ENCODE results near the gene DAB2. TPM values are rescaled to one million over a fixed set of nuclear protein-coding genes. Genes with fewer than 3 reads are reported as not detected.

The DAB2 gene
- total RNA-seq, 1 experiment from 2014 or later: 2.3 TPM

DNA sequence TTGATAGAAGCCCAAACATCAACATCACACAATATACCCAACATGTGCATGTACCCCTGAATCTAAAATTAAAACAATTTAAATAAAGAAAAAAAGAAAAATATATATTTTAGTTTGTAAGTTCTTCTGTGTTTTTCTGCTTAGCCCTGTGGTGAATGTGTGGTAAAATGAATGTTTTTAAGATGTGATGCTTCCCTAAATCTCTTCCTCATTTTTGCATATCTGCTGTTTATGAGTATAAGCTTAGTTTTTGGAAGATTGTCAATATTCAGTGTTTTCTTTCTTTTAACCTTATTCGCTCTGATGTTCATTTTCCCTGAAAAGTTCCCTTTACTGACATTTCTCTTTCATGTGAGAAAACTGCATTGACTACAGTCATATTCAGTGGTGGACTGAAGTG, 44.4 kb upstream of the DAB2 start:
- Histone ChIP-seq H2BK15ac (ENCODE audit: low read depth, low read length) (no peak overlapping the region), H3K4me1 (ENCODE audit: insufficient read depth, low read length) (no peaks in the 10 kb centered on the region), H2AFZ (ENCODE audit: low read length) (no peak overlapping the region), H3K79me1 (ENCODE audit: insufficient read depth, low read depth, low read length, poor library complexity, severe bottlenecking) (no peaks in the 10 kb centered on the region), H3K14ac (ENCODE audit: insufficient read depth, low read length) (no peak overlapping the region), H2BK12ac (ENCODE audit: insufficient read length, low read depth, low read length) (no peak overlapping the region), H2BK5ac (ENCODE audit: insufficient read length, low read length) (no peak overlapping the region), H3K27me3 (ENCODE audit: insufficient read depth, low read length) (no peaks in the 10 kb centered on the region; the same call in 1 of the 2 replicates), H3K9ac (ENCODE audit: extremely low read depth, insufficient read length, low read length) (no peak overlapping the region), H3K9me3 (ENCODE audit: control insufficient read depth, low read depth, low read length) (no peaks in the 10 kb centered on the region), H2AK5ac (ENCODE audit: insufficient read length, low read length) (no peak overlapping the region), H3K23ac (ENCODE audit: insufficient read length, low read depth, low read length) (no peak overlapping the region), H4K91ac (ENCODE audit: insufficient read length, low read depth, low read length) (no peak overlapping the region), H3K79me2 (ENCODE audit: insufficient read depth, low read length) (no peaks in the 10 kb centered on the region), H3K18ac (ENCODE audit: insufficient read length, low read depth, low read length) (no peak overlapping the region), H3K27ac (ENCODE audit: insufficient read length, low read depth, low read length) (no peak overlapping the region), H4K20me1 (ENCODE audit: control insufficient read depth, insufficient read depth, insufficient read length) (no peaks in the 10 kb centered on the region), H3T11ph (ENCODE audit: low read length) (no peak overlapping the region), H3K4ac (ENCODE audit: low read depth, low read length) (no peak overlapping the region), H4K8ac (replicated peaks; ENCODE audit: insufficient read length, low read depth, low read length) (no peak overlapping the region), H2BK120ac (ENCODE audit: low read depth, low read length, poor library complexity, severe bottlenecking) (no peak overlapping the region), H3K56ac (ENCODE audit: insufficient read length, low read depth, low read length) (no peak overlapping the region), H2BK20ac (ENCODE audit: low read depth, low read length, poor library complexity, severe bottlenecking) (no peak overlapping the region), H3K23me2 (ENCODE audit: insufficient read length, low read depth, low read length, poor library complexity, severe bottlenecking) (no peaks in the 10 kb centered on the region), H4K5ac (ENCODE audit: insufficient read length, low read depth, low read length) (no peak overlapping the region), H3K4me2 (ENCODE audit: insufficient read depth, insufficient read length, low read length) (no peak overlapping the region)
- H3K27ac Mint-ChIP-seq: no peak overlapping the region
- H3K27me3 Mint-ChIP-seq (ENCODE audit: low read depth): peaks cover 7% of the 10 kb centered on the region
- H3K4me3 Mint-ChIP-seq: no peak overlapping the region
- no peaks in the 10 kb centered on the region for H3K4me1 Mint-ChIP-seq
- H3K9me3 Mint-ChIP-seq: no peaks in the 10 kb centered on the region
- no peak for DNase-seq
- TF ChIP-seq, protein P1, sequence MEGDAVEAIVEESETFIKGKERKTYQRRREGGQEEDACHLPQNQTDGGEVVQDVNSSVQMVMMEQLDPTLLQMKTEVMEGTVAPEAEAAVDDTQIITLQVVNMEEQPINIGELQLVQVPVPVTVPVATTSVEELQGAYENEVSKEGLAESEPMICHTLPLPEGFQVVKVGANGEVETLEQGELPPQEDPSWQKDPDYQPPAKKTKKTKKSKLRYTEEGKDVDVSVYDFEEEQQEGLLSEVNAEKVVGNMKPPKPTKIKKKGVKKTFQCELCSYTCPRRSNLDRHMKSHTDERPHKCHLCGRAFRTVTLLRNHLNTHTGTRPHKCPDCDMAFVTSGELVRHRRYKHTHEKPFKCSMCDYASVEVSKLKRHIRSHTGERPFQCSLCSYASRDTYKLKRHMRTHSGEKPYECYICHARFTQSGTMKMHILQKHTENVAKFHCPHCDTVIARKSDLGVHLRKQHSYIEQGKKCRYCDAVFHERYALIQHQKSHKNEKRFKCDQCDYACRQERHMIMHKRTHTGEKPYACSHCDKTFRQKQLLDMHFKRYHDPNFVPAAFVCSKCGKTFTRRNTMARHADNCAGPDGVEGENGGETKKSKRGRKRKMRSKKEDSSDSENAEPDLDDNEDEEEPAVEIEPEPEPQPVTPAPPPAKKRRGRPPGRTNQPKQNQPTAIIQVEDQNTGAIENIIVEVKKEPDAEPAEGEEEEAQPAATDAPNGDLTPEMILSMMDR (conservative IDR thresholded peaks at IDR 0.05): no peak
- no peaks in the 10 kb centered on the region for H3K36me3 Mint-ChIP-seq (ENCODE audit: insufficient read depth in 1 of 3, low read depth in 3 of 3)
- no CpG with 5 or more reads among the region's 1 CpG for WGBS (ENCODE audit: extremely low coverage, insufficient read length, low lambda C conversion rate)

Measured in H9 (cell line).